HG03066 (cell line): ENCODE data around the gene ST6GAL1.

ENCODE experiments used
- ATAC-seq: cut with Tn5 transposase; IDR thresholded peaks from one replicate; pipeline ENCODE4 v1.9.1; 2021; ENCODE audit warnings: low read depth; ENCODE audit not compliant: unreplicated experiment

The ST6GAL1 gene

DNA sequence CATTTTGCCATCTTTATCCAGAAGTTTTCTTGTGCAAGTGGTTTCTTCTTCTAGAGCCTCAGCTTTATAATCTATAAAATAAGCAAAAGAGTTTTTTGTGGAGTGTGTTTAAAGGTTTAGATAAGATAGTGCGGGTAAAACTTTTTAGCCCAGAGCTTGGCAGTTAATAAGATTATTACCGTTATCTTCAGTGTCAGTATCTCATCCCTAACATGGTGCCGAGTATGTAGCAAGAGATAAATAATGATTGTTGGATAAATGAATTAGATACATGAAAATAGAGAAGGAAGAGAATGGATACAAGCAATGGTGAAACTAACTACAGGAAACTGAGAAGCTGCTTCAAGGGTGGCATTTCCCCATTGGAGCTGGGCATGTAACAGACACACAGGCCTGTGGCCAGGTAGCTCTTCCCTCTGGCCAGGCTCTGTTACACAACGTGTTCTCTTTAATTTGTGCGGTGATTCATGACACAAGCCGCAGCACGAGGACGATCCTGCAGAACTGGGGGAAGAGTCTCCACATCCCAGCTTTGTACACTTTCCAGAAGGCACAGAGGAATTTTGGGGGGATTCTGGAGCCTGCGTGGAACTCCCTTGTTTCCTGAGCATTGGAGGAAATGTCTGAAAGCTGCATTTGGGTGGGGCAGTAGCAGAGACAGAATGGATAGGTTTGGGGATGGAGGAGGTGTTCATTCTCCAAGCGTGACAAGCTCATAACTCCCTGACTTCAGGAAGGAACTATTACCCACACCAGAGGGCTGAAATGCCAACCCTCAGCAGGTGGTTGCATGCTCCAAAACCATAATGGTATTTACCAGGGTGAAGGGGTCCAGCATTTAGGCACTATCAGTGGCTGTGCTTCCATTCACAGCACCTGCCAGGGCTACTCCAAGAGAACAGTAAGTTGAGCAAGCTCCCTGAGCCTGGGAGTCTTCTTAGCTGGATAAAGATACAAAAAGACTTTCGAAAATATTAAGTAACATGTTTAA is 14.2 kb upstream of the ST6GAL1 start:
- ATAC-seq: no peak

DNA sequence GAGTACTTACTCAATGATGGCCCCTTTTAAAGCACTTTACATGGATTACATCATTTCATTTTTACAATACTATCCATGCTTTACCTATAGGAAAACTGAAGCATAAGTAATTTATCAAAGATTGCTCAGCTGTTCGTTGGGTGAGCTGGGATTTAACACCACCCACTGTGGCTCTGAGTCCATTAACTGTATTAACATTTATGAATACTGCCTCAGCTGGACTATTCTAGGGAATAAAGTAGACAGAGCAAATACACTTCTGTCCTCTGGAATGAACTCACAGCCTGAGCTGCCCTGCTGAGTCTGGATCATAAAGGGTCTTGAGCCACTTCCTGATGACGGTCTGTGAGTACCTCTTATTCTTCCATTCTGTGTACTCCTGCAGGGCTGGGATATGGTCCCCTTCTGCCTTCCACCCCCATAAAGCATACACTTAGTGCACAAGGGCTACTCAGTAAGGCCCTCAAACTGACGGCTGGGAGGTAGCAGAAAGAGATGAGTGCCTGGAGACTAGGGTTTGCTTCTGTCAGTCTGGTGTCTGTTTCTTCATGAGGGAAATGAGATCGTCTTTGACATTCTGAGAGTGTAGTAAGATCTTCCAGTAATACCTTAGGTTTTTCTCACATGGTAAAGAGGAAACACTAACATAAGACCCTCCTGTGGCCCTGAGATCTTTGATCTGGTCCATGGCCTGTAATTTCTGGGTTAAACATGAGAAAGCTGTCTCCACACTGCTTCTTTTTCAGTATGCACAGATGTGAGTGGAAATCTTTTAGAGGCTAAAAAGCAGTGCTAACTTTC is 12.6 kb upstream of the ST6GAL1 start:
- no peak for ATAC-seq

DNA sequence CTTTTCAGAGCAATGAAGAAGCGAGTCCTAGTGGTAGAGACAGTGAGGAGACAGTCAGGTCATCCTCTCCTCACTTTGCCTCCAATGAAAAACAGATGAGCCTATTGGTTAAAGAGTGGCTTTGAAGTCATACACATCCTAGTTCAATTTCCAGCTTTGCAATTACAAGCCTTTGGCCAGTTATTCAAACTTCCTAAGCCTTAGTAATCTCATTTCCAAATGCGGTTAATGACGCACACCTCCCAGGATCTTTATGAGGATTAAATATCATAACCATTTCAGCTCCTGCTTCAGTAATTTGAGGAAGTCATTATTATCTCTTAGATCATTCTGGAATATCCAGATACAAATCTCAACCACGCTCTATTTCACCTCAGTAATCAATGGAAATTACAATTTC is 10.0 kb upstream of the ST6GAL1 start:
- no peak for ATAC-seq

DNA sequence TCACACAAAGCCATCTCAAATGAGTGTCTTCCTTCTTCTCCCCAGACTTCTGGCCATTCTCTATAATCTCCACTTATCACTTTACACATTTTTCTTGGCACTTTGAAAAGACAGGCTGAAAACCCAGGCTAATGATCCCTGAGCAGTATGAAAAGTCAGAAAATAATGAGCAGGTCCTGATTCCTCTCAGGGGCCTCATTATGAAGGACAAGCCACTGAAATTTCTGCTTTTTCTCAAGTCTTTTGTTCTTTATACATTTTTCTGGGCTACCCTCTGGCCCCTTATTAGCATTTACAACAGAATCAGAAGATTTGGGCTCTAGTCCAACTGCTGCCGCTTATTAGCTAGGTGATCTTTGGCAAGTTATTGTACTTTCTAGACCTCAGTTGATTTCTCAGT is 9.5 kb upstream of the ST6GAL1 start:
- no peak for ATAC-seq

DNA sequence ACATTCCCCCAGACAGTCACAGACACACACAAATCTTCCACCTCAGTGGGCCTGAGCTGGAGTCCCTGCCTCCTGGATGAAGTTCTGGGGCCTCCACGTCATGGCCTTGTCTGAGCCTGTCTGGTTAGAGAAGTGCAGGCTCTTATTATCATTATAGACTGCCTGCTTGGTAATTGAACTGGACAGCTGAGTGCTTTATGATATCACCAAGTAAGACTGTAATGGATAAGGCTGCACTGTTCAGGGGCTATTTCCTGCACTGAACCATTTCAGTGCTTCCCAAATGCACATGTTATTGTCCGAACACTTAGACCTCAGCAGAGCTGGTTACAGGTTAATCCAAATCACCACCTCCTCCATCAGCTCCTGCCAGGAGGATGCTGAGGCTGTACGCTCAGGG is 8.7 kb upstream of the ST6GAL1 start:
- ATAC-seq: no peak

DNA sequence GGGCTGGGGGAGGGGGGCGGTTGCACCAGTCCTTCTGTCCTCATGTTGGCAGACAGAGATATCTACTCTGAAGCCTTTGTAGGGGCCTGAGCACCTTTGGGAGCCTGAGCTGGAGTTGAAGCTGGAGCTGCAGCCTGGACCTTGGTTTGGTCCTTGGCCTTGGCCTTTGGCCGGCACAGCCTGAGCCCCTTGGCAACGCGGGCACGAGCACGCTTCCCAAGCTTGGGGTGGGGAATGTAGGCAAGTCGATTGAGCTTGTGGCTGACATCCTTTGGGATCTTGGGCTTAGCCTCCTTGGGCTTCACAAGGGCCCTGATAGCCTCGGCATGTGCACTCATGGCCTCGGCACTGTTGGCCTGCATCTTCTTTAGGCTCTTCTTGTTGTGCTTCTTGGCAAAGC is 8.1 kb upstream of the ST6GAL1 start:
- ATAC-seq: no peak

DNA sequence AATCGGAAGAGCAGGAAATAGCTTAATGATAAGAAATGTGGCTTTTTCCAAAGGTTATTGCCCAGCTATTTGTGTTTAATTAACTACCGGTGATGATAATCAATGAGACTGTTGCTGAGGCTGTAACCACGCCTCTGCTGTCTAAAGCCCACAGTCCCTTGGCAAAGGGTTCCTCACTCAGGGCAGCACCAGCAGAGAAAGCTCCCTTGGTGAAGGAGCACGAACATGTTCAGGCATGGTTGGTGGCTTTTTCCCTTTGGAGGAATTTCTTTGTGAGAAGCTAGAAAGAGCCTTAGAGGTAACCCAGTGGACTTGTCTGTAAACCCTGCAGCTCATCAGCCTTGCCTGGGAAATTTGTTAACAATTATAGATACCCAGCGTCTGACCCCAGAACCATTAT is 7.5 kb upstream of the ST6GAL1 start:
- ATAC-seq: no peak

DNA sequence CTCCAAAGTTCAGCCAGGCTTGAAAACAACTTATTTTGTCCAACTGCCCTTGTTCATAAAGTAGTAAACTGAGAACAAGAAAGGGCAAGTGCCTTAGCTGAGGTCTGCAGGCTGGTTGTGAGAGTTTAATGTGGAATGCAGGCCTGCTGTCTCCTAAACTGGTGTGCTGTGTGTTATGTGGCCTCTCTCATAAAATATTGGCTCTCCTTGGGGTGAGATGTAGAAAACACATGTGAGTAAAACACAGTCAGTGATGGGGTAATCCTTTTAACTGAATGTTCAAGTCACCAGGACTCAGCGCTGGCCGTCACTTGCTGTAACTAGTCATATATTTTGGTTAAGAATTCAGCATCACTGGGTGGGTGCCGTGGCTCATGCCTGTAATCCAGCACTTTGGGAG is 7.1 kb upstream of the ST6GAL1 start:
- no peak for ATAC-seq

DNA sequence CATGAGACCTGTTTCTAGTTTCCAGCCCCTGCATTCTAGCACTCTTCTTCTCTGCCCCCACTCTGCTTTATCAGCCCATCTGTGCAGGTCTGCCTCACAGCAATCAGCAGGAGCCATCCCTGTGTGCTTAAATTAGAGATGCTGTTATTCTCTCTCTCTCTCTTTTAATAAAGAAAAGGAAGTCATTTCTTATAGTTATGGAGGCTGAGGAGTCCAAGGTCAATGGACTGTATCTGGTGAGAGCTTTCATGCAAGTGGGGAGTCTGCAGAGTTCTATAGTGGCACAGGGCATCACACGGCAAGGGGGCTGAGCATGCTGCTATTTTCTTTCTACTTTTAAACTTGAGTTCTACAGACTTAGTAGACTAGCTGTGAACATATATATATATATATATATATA is 4.5 kb upstream of the ST6GAL1 start:
- ATAC-seq: no peak

DNA sequence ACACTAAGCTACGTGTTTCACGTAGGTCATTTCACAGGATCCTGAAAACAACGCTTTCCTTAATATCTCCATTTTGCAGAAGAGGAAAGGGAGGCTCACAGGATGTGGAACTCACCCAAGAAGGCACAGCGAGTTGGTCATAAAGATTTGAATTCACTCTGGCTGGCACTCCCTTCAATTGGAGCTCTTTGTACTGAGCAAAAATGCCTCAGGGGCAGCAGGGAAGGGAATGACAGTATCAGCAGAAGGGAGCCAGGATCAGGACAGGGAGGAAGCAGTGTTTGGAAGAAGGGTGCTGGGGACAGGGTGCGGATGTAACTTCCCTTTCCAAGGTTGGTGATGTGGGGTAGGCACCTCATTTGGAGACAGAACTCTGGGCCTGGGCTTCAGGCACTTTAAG is 1.1 kb upstream of the ST6GAL1 start:
- no peak for ATAC-seq

DNA sequence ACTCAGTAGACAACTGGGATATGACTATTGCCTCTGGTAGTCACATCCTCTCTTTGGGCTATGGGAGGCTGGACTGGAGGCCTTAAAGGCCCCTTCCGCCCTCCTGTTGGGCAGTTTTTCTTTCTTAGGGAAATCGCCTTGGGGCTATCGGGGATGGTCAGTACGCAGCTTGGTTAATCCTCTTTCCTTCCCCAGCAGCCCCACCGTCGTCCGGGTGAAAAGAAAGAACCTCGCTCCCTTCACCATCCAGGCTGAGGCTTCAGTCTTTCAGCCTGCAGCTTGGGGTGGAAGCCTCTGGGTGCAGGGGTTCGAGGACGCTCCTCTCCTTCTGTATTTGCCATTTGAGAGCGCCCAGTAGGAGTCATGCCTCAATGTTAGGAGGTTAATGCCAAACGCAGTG is 641 bp upstream of the ST6GAL1 start:
- no peak for ATAC-seq

DNA sequence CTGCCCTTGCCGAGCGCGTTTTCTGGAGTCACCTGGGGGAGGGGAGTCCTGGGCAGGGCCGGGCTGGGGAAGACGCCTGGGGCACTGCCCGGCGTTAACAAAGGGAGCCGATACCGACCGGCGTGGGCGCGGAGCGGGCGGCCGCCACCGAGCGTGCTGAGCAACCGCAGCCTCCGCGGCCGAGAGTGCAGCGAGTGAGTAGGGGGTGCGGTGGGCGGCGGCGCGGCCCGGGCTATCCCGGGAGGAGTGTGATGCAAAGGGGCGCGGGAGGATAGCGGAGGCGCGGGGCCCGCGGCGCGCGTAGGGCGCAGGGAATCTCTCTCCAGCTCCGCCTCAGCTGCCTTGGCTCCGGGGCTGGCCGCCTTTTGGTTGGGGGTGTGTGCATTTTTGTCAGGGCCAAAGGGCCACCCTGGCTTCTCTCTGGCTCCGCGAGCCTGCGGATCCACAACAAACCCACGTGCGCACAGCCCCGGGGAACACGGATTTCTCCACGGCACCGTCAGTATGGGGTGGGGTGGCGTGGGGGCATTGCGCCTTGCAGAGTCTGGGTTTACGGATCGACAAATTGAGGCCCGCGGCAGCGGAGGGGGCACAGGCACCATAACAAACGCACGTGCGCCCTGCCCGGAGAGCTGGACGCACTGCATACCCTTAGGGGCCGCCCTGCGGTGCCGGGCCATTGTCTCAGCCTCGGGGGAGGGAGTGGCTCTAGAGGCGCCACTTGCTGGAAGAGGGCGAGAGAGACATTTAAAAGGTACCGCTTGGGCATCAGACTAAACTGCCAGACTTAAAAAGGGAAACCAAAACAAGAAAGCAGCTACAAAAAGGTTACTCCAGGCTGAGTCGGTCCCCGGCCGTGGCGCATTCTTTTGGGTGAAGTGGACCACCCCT is 560 bp downstream of the ST6GAL1 start:
- ATAC-seq: peak; percentile 64

DNA sequence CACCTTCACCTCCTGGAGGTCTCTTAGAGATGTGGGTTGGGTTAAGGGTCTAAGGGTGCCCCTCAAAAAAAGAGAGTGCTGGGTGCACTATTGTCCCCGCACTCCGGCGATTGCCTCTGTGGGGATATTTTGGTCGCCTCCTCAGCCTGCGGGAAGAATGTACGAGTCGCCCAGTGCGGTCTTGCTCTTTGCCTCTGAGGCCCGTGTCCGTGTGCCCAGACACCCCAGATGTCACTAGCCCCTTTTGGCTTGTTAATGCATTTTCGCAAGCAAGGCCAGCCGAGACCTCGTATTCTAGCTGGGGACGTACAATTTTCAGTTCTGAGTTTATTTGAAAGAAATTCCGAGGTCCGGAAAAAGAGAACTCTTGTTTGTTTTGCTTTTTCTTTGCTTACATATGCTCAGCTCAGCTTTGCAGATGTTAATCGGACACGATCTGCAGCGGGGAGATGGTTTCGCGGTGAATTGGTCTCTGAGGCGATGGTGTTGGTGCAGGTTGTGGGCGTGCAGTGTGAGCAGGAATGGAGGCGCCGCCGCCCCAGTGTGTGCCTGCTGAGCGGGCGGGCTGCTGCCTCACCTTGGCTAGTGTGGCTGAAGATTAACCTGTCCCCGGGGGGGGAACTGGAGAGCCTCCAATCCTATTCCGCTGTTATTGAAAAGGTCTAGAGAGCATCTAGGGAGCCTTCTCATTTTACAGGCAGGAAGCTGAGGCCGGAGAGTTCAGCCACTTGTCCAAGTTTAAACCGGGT is 1.4 kb downstream of the ST6GAL1 start:
- peak; percentile 41 for ATAC-seq

DNA sequence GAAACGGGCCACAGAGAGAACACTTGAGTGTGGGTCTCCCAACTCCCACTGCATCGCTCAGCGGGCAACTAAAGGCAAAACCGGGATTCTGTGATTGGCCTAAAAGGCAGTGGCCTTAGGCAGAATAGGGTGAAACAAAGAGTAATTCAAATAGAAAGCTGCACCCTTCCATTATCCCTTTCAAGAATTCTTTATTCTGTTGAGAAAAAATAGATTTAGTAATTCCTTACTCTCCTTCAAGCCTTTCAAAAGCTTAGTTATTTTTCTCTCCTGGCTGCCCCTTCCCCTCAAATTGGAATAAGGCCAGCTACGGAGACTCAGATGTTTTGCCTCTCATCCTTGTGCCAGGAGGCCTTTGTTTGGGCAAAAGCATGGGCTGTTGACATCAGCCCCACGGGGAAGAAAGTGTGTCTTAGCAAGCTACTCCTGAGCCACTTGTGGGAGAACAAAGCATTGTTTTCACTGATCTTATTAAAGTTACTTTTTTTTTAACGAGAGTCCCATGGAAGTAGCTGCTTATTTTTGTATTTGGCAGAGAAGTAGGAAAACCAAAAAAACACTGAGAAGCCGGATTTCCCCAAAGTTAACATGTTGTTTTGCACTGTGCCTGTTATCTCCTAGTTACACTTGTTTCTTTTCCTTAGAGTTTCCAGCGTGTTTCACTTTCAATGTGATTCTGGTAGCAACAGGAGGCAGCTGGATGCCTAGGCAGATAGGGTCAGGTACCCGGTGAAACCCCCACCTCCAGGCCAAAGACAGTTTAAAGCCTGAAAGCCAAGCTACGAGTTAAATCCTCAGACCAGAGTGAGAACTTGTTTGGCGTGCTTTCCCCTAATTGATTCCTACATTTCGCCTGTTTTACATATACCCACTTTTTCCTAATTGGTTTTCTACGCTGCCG is 2.2 kb downstream of the ST6GAL1 start:
- no peak for ATAC-seq

DNA sequence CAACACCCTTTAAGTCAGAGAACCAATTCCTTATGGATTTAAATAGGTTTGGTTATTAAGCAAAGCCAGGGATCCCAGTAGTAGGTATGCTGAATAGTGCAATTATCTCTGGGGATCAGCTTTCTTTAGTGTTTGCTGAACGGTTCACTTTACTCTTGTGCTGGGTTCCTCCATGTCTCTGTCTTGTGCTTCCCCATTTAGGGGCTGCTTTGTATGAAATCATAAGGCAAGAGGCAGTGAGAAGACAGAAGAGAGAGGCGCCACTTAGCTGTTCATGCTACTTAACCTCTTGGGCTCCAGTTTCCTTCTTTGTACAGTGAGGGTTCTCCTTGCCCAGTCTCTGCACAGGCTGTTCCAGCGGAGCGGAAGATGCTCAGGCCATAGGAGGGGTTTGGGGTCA is 3.5 kb downstream of the ST6GAL1 start:
- no peak for ATAC-seq

DNA sequence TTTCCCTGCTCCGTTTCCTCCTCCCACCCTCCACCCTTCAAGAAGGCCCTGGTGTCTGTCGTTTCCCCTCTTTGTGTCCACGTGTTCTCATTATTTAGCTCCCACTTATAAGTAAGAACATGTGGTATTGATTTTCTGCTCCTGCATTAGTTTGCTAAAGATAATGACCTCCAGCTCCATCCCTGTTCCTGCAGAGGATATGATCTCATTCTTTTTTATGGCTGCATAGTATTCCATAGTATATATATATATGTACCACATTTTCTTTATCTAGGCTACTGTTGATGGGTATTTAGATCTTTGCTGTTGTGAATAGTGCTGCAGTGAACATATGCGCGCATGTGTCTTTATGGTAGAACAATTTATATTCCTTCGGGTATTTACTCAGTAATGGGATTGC is 4.8 kb downstream of the ST6GAL1 start:
- no peak for ATAC-seq

DNA sequence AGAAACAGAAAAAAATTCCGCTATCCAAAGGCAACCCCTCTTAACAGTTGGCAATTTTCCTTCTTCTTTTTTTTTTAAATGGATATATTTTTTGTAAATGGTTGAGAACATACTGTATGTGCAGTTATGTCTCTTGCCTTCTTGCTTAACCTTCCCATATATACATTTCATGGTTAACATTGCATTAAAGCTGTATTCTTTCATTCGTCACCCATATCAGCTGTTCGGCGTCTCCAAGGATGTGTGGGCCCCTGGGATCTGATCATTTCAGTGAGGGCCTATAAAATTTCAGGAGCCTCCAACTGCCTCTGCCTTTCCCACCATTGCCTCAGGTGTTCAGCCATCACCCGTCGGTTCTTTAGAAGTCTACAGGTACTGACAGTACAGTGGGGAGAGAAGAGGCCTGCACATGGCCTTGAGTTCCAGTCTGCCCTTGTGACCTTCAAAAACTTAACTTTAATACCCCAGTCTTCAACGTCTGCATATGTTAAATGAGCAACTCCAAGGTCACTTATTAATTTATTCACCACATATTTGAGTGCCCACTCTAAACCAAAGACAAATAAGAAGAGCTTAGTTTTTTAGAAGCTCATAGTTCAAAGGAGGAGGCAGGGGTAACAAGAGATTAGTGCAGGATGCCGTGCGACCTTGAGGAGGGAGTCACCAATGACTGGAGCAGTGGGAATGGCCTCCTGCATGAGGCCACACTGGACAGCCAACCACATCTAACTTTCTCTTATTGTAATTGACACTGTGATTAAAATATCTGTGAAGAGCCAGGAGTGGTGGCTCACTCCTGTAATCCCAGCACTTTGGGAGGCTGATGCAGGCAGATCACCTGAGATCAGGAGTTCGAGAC is 6.9 kb downstream of the ST6GAL1 start:
- no peak for ATAC-seq

DNA sequence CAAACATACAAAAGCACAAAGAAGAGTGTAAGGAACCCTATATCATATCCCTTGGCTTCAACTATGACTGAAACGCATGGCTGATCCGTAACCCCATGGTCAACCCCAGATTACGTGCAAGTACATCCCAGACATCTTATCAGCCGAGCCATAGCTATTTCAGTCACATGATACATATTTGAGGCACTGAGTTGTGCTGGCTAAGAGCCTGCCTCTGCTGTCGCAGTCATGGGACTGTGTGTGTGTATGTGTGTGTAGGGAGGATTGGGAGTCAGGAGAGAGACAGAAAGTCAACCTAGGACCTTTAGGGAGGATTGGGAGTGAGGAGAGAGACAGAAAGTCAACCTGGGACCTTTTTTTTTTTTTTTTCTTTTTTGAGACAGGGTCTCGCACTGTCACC is 8.4 kb downstream of the ST6GAL1 start:
- ATAC-seq: no peak
